ENCODE data around the gene HSP90AB1.

The HSP90AB1 gene

GRCh38 chr6:44263354-44264100, 16.6 kb downstream of the HSP90AB1 start:
- in situ Hi-C loops (cut with HindIII; ENCODE audit: low sequenced_read_pairs), result no loop called here
- peak overlapping the region; percentile 68 for H3K4me3 ChIP-seq (ENCODE audit: low read depth, low read length)
- TF ChIP-seq CTCF (IDR thresholded peaks at IDR 0.05; ENCODE audit: low read depth, low read length, missing control alignments), result no peak
- DNase-seq (ENCODE audit: low read depth), result no peak

- no peak for TF ChIP-seq CTCF (IDR thresholded peaks at IDR 0.05; ENCODE audit: low read depth, low read length, missing control alignments)
- peak overlapping the region; percentile 68 for H3K4me3 ChIP-seq (ENCODE audit: low read depth, low read length)
- in situ Hi-C loops (cut with HindIII; ENCODE audit: low sequenced_read_pairs), result no loop called here
- no peak for DNase-seq (ENCODE audit: low read depth)
These were observed 17.5 kb downstream of the HSP90AB1 start for GRCh38 chr6:44264154-44265006.

- DNase-seq (ENCODE audit: low read depth), result peak; percentile 63
- peak; percentile 46 for TF ChIP-seq CTCF (IDR thresholded peaks at IDR 0.05; ENCODE audit: low read depth, low read length, missing control alignments)
- H3K4me3 ChIP-seq (ENCODE audit: low read depth, low read length), result peak within 1 kb of the TSS; percentile 68
- in situ Hi-C loops (cut with HindIII; ENCODE audit: low sequenced_read_pairs), result no loop called here
These were observed 18.3 kb downstream of the HSP90AB1 start, which contains the start of gene NFKBIE for GRCh38 chr6:44265007-44265721. TSS of gene NFKBIE (minus strand) at chr6:44265551. CDS start at chr6:44265346, 205 bp downstream.

GRCh38 chr6:44265722-44266233, 18.9 kb downstream of the HSP90AB1 start:
- DNase-seq (ENCODE audit: low read depth), result no peak
- peak overlapping the region; percentile 68 for H3K4me3 ChIP-seq (ENCODE audit: low read depth, low read length)
- in situ Hi-C loops (cut with HindIII; ENCODE audit: low sequenced_read_pairs), result no loop called here
- no peak for TF ChIP-seq CTCF (IDR thresholded peaks at IDR 0.05; ENCODE audit: low read depth, low read length, missing control alignments)

GRCh38 chr6:44266347-44266746, 19.4 kb downstream of the HSP90AB1 start:
- no peak for DNase-seq (ENCODE audit: low read depth)
- in situ Hi-C loops (cut with HindIII; ENCODE audit: low sequenced_read_pairs), result no loop called here
- no peak for TF ChIP-seq CTCF (IDR thresholded peaks at IDR 0.05; ENCODE audit: low read depth, low read length, missing control alignments)
- no peak overlapping the region for H3K4me3 ChIP-seq (ENCODE audit: low read depth, low read length)

GRCh38 chr6:44267252-44267651, 20.4 kb downstream of the HSP90AB1 start:
- no peak overlapping the region for H3K4me3 ChIP-seq (ENCODE audit: low read depth, low read length)
- TF ChIP-seq CTCF (IDR thresholded peaks at IDR 0.05; ENCODE audit: low read depth, low read length, missing control alignments), result no peak
- in situ Hi-C loops (cut with HindIII; ENCODE audit: low sequenced_read_pairs), result no loop called here
- DNase-seq (ENCODE audit: low read depth), result no peak

All from astrocyte of the cerebellum (primary cell).